Measurements from ENCODE around the gene GSTP1.

DNA sequence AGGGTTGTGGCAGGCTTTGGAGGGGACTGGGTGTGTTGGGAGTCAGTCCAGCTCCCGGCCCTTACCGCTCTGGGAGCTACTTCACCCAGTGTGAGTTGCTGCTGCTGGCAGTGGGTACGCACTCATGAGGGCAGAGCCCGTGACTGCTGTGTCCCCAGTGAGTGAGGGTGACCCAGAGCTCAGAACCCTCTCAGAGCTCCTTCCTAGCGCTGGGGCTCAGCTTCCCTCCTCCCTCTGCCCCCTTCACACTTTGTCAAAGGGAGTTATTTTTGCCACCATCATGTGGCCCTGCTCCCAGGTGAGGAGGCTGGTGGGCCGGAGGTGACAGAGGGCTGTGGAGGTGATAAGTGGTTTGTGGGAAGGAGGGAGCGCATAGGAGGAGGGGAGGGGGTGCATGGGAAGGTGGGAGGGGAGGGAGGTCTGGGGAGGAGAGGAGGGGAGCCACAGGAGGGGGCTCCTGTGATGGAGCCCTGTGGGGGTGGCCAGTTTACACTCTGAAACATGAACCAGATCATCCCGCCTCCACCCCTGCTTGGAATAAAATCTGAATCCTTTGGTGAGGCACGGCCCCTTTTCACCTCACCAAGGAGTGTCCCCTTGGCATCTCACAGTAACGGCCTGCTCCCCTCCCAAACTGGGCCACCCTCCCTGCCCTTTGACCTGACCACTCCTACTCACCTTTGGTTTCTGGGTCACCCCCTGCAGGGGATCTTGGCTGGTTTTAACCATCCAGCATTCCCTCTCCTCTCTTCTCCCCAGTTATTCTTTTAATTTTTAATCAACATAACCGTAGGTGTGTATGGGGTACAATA lies 33.0 kb downstream of the GSTP1 start:
- TF ChIP-seq EZH2 (IDR thresholded peaks at IDR 0.05) = no peak
- no peak for TF ChIP-seq FOXP2 (optimal IDR thresholded peaks at IDR 0.05; ENCODE audit: control extremely low read depth, extremely low read length, insufficient read depth)
- TF ChIP-seq POLR2AphosphoS5 (IDR thresholded peaks at IDR 0.05; ENCODE audit: borderline replicate concordance, low read depth, low read length) = no peak
